ENCODE results near the gene SDF2.
A peak's percentile ranks its signal among the peaks of the same experiment; 100 is the strongest.

Gene SDF2

GRCh38 chr17:28599311-28600184 is 62.2 kb downstream of the SDF2 start:
- Histone ChIP-seq H3K9me3 (no peaks in the 10 kb centered on the region), H3K4me1 (ENCODE audit: control insufficient read depth in 1 of 2, insufficient read depth in 1 of 2, low read depth in 1 of 2, low read length in 1 of 2) (peaks cover 22 to 25% of the 10 kb centered on the region in 2 experiments), H3K36me3 (peaks cover 6% of the 10 kb centered on the region), H3K4me3 (ENCODE audit: low read depth in 1 of 2, low read length in 1 of 2) (peak overlapping the region; percentile 84 to 91), H3K27ac (peak overlapping the region; percentile 90), H3K27me3 (no peaks in the 10 kb centered on the region)
- TF ChIP-seq CTCF (IDR thresholded peaks at IDR 0.05) = no peak

- peaks cover 22 to 25% of the 10 kb centered on the region in 2 experiments for H3K4me1 ChIP-seq (ENCODE audit: control insufficient read depth in 1 of 2, insufficient read depth in 1 of 2, low read depth in 1 of 2, low read length in 1 of 2)
- H3K9me3 ChIP-seq = no peaks in the 10 kb centered on the region
- H3K36me3 ChIP-seq = no peaks in the 10 kb centered on the region
- TF ChIP-seq CTCF (IDR thresholded peaks at IDR 0.05) = peak; percentile 36
- no peaks in the 10 kb centered on the region for H3K27me3 ChIP-seq
- peak within 1 kb of the TSS; percentile 90 for H3K27ac ChIP-seq
- peak within 1 kb of the TSS; percentile 84 to 91 for H3K4me3 ChIP-seq (ENCODE audit: low read depth in 1 of 2, low read length in 1 of 2)
These were observed 62.9 kb downstream of the SDF2 start, which contains the start of gene SPAG5 for GRCh38 chr17:28598799-28599310. Gene SPAG5, minus strand, starts transcription at chr17:28599025. Its CDS starts 79 bp downstream, at chr17:28598946.

- H3K4me3 ChIP-seq (ENCODE audit: low read depth in 1 of 2, low read length in 1 of 2) = peak overlapping the region; percentile 84 to 91
These were observed 63.3 kb downstream of the SDF2 start for GRCh38 chr17:28598389-28598788.

More at GRCh38 chr17:28598389-28598788, 63.3 kb downstream of the SDF2 start:
- Histone ChIP-seq H3K36me3 (peaks cover under 1% of the 10 kb centered on the region), H3K27ac (peak overlapping the region; percentile 90), H3K9me3 (no peaks in the 10 kb centered on the region), H3K27me3 (no peaks in the 10 kb centered on the region), H3K4me1 (ENCODE audit: control insufficient read depth in 1 of 2, insufficient read depth in 1 of 2, low read depth in 1 of 2, low read length in 1 of 2) (peaks cover 22 to 25% of the 10 kb centered on the region in 2 experiments)
- no peak for TF ChIP-seq CTCF (IDR thresholded peaks at IDR 0.05)

Data from neutrophil (primary cell).